B cell (primary cell): ENCODE results near the gene HNRNPF. TPM values are rescaled to one million over a fixed set of nuclear protein-coding genes. Genes with fewer than 3 reads are reported as not detected.

Experiments
- ATAC-seq: fragments of 200-7000 bp; cut with Tn5 transposase; one replicate; pipeline ENCODE4 v1.10.0; 2021; ENCODE audit warnings: low read depth, mild to moderate bottlenecking, moderate number of reproducible peaks, moderate library complexity
- CTCF ChIA-PET: fragments of 350-600 bp; sonication (Branson Sonifier 250); formaldehyde crosslinking; loops from one replicate; lab custom pipeline; 2021; ENCODE audit warnings: antibody characterized with exemption, inconsistent platforms; lab: Charles Lee
- POLR2A ChIA-PET: fragments of 350-600 bp; sonication (Branson Sonifier 250); formaldehyde crosslinking; loops from one replicate; lab custom pipeline; 2021; ENCODE audit warnings: antibody characterized with exemption; lab: Charles Lee
- DNase-seq: peaks from one replicate; pipeline ENCODE4 v3.0.0; 2013
- H2AFZ ChIP-seq: 2 replicates; pipeline ENCODE4 v1.6.1; 2012; ENCODE audit warnings: mild to moderate bottlenecking, low read depth, low read length; ENCODE audit not compliant: insufficient read depth, poor library complexity, severe bottlenecking
- H3K27ac ChIP-seq, 2 donors: 1 replicate in 1 of 2; 2 replicates in 1 of 2; pipeline ENCODE4 v1.5.1; 2012 to 2013; ENCODE audit warnings: low read length in 2 of 2, mild to moderate bottlenecking in 2 of 2, moderate library complexity in 1 of 2
- H3K27me3 ChIP-seq, 4 experiments: fragments of 200-600 bp in 1 of 4; sonication (generic) in 1 of 4; replicated peaks in 1 of 4; 1 replicate in 2 of 4; 2 replicates in 2 of 4; pipeline versions ENCODE4 v1.6.1 to v1.7.0; 2013 to 2016; ENCODE audit warnings: low read length in 3 of 4, mild to moderate bottlenecking in 2 of 4, mixed read lengths in 1 of 4, moderate library complexity in 1 of 4; ENCODE audit not compliant: insufficient read depth in 4 of 4, control insufficient read depth in 3 of 4; ENCODE audit errors: control extremely low read depth in 1 of 4
- H3K36me3 ChIP-seq, 2 experiments: replicated peaks in 1 of 2; 1 replicate in 1 of 2; 2 replicates in 1 of 2; pipeline versions ENCODE4 v1.6.1 to v1.7.1; 2013; ENCODE audit warnings: low read length in 1 of 2; ENCODE audit not compliant: insufficient read depth in 2 of 2, control insufficient read depth in 1 of 2; ENCODE audit errors: control extremely low read depth in 1 of 2, extremely low read depth in 1 of 2
- H3K4me1 ChIP-seq, 2 donors: fragments of 200-600 bp in 1 of 2; sonication (generic) in 1 of 2; 1 replicate in 1 of 2; 2 replicates in 1 of 2; pipeline versions ENCODE4 v1.5.1 to v1.6.1; 2013 to 2017; ENCODE audit warnings: low read length in 2 of 2; ENCODE audit not compliant: control insufficient read depth in 2 of 2, insufficient read depth in 2 of 2
- H3K4me2 ChIP-seq: replicated peaks from 2 replicates; pipeline ENCODE3; 2012; ENCODE audit warnings: mild to moderate bottlenecking, low read depth, low read length; ENCODE audit not compliant: poor library complexity, severe bottlenecking
- H3K4me3 ChIP-seq, 5 experiments: fragments of 200-600 bp in 1 of 5; sonication (generic) in 1 of 5; 1 replicate in 3 of 5; 2 replicates in 2 of 5; pipeline versions ENCODE4 v1.5.1 to v1.7.0; 2011 to 2016; ENCODE audit warnings: low read length in 4 of 5, mild to moderate bottlenecking in 4 of 5, low read depth in 2 of 5, control low read depth in 1 of 5, moderate library complexity in 1 of 5; ENCODE audit not compliant: insufficient read depth in 1 of 5; ENCODE audit errors: control extremely low read depth in 1 of 5, extremely low read depth in 1 of 5
- H3K79me2 ChIP-seq: fragments of 200-600 bp; sonication (generic); one replicate; pipeline ENCODE4 v1.6.0; 2016; ENCODE audit warnings: low read length; ENCODE audit not compliant: control insufficient read depth, insufficient read depth
- H3K9ac ChIP-seq: fragments of 200-600 bp; sonication (generic); 2 replicates; pipeline ENCODE4 v1.6.1; 2017; ENCODE audit warnings: mild to moderate bottlenecking, low read length, moderate library complexity
- H3K9me3 ChIP-seq, 3 donors: one replicate each; pipeline versions ENCODE4 v1.6.1 to v1.7.1; 2013; ENCODE audit warnings: low read length in 2 of 3; ENCODE audit not compliant: control insufficient read depth in 2 of 3, insufficient read depth in 1 of 3; ENCODE audit errors: control extremely low read depth in 1 of 3
- H4K20me1 ChIP-seq: 2 replicates; pipeline ENCODE4 v1.6.0; 2012; ENCODE audit warnings: mild to moderate bottlenecking, low read length; ENCODE audit not compliant: insufficient read depth, control insufficient read depth, poor library complexity, severe bottlenecking
- H3K27ac Mint-ChIP-seq: one replicate; pipeline ENCODE4 v1.8.0; 2021; ENCODE audit warnings: mixed read lengths
- H3K27me3 Mint-ChIP-seq: one replicate; pipeline ENCODE4 v1.8.0; 2021; ENCODE audit warnings: mixed read lengths
- H3K4me1 Mint-ChIP-seq: one replicate; pipeline ENCODE4 v1.8.0; 2021; ENCODE audit warnings: mixed read lengths
- H3K4me3 Mint-ChIP-seq: one replicate; pipeline ENCODE4 v1.8.0; 2021; ENCODE audit warnings: mixed read lengths
- H3K9me3 Mint-ChIP-seq: one replicate; pipeline ENCODE4 v1.8.0; 2022; ENCODE audit warnings: mixed read lengths; ENCODE audit not compliant: insufficient read depth
- EZH2 ChIP-seq: IDR thresholded peaks from 2 replicates; pipeline ENCODE4 v1.6.1; 2012; ENCODE audit warnings: borderline replicate concordance, low read depth, mild to moderate bottlenecking, moderate library complexity, low read length; ENCODE audit not compliant: insufficient read depth, poor library complexity, severe bottlenecking
- WGBS: methylation state at CpG from one replicate; pipeline ENCODE4 v1.1.5; 2013; ENCODE audit warnings: missing lambda C conversion rate; ENCODE audit not compliant: insufficient coverage; 5-methylcytosine and 5-hydroxymethylcytosine counted together
- intact Hi-C: fragments of 100-400 bp; cut with micrococcal nuclease; formaldehyde crosslinking; loops from one replicate; pipeline ENCODE4 v1.10.0; 2022
- polyA plus RNA-seq: library from polyadenylated mRNA; depleted of rRNA; stranded (reverse); fragments of >200 nt; gene quantifications from 2 replicates; pipeline ENCODE4 v1.2.3, GENCODE V29; 2012
- total RNA-seq, 2 donors: library from RNA; stranded (reverse); fragments of 120-200 nt in 1 of 2; gene quantifications; 1 replicate in 1 of 2; 2 replicates in 1 of 2; pipeline versions ENCODE4 v1.2.3 to v1.2.4, GENCODE V29; 2013 to 2022
- TF ChIP-seq, protein P1 (sequence below): fragments of 200-600 bp; IDR thresholded peaks from one replicate; pipeline ENCODE4 v1.8.0; 2022; ENCODE audit warnings: antibody characterized with exemption, mild to moderate bottlenecking

Gene HNRNPF
- total and polyA plus RNA-seq, 2 donors (not counting 1 experiment from before 2014, with no cell fraction given): 76.7 to 161 TPM

DNA sequence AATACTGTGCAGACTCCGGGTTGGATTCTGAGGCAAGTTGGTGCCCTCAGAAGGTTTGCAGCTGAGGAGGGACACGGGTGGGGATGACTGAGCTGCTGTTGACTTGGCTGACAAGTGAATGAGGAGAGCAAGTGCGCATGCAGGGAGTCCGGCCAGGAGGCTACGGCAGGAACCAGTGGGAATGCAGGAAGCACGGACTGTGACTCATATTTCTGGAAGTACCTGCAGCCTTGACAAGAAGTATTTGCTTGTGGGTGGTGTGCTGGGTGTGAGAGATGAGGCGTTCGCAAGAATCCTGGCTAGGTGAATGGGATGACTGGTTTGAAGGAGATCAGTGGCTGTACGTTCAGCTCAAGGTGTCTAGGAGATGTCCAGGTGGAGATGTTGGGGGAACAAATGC lies 68.4 kb downstream of the HNRNPF start:
- Mint-ChIP-seq H3K9me3 (no peaks in the 10 kb centered on the region), H3K4me3 (no peak overlapping the region), H3K27me3 (peaks cover 29% of the 10 kb centered on the region), H3K4me1 (no peaks in the 10 kb centered on the region), H3K27ac (no peak overlapping the region)
- no peak for TF ChIP-seq EZH2
- TF ChIP-seq, protein P1, sequence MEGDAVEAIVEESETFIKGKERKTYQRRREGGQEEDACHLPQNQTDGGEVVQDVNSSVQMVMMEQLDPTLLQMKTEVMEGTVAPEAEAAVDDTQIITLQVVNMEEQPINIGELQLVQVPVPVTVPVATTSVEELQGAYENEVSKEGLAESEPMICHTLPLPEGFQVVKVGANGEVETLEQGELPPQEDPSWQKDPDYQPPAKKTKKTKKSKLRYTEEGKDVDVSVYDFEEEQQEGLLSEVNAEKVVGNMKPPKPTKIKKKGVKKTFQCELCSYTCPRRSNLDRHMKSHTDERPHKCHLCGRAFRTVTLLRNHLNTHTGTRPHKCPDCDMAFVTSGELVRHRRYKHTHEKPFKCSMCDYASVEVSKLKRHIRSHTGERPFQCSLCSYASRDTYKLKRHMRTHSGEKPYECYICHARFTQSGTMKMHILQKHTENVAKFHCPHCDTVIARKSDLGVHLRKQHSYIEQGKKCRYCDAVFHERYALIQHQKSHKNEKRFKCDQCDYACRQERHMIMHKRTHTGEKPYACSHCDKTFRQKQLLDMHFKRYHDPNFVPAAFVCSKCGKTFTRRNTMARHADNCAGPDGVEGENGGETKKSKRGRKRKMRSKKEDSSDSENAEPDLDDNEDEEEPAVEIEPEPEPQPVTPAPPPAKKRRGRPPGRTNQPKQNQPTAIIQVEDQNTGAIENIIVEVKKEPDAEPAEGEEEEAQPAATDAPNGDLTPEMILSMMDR: no peak
- intact Hi-C loops: no loop called here
- H3K9ac ChIP-seq: no peak overlapping the region
- no peaks in the 10 kb centered on the region for H3K4me1 ChIP-seq
- H2AFZ ChIP-seq: no peak overlapping the region
- H3K36me3 ChIP-seq: no peaks in the 10 kb centered on the region
- ChIA-PET CTCF (no interaction called here), POLR2A (no interaction called here)
- no peak for ATAC-seq
- peaks cover 0 to 5% (median 0%) of the 10 kb centered on the region in 4 experiments for H3K27me3 ChIP-seq
- H3K4me2 ChIP-seq: no peak overlapping the region
- WGBS: 87% methylated on average over 9 of the region's 9 CpGs
- no peak overlapping the region for H3K27ac ChIP-seq
- no peak overlapping the region for H3K4me3 ChIP-seq
- H3K79me2 ChIP-seq: no peaks in the 10 kb centered on the region
- H4K20me1 ChIP-seq: no peaks in the 10 kb centered on the region
- no peaks in the 10 kb centered on the region for H3K9me3 ChIP-seq
- no peak for DNase-seq

GRCh38 chr10:43340101-43340500 lies 68.9 kb downstream of the HNRNPF start:
- Histone ChIP-seq H3K79me2 (no peaks in the 10 kb centered on the region), H2AFZ (no peak overlapping the region), H3K9me3 (no peaks in the 10 kb centered on the region), H3K4me2 (no peak overlapping the region), H3K4me1 (no peaks in the 10 kb centered on the region), H3K4me3 (no peak overlapping the region), H3K27ac (no peak overlapping the region), H3K9ac (no peak overlapping the region), H3K36me3 (no peaks in the 10 kb centered on the region), H4K20me1 (no peaks in the 10 kb centered on the region), H3K27me3 (peaks cover 0 to 5% (median 0%) of the 10 kb centered on the region in 4 experiments)
- Mint-ChIP-seq H3K27me3 (peaks cover 29% of the 10 kb centered on the region), H3K4me1 (no peaks in the 10 kb centered on the region), H3K27ac (no peak overlapping the region), H3K4me3 (no peak overlapping the region), H3K9me3 (no peaks in the 10 kb centered on the region)
- 85% methylated on average over 6 of the region's 6 CpGs for WGBS
- POLR2A ChIA-PET: no interaction called here
- intact Hi-C loops: no loop called here
- no peak for ATAC-seq
- TF ChIP-seq EZH2: no peak
- TF ChIP-seq, protein P1: no peak
- DNase-seq: no peak
- CTCF ChIA-PET: no interaction called here
